Measurements from ENCODE around the gene DPP4.

DPP4 gene

DNA sequence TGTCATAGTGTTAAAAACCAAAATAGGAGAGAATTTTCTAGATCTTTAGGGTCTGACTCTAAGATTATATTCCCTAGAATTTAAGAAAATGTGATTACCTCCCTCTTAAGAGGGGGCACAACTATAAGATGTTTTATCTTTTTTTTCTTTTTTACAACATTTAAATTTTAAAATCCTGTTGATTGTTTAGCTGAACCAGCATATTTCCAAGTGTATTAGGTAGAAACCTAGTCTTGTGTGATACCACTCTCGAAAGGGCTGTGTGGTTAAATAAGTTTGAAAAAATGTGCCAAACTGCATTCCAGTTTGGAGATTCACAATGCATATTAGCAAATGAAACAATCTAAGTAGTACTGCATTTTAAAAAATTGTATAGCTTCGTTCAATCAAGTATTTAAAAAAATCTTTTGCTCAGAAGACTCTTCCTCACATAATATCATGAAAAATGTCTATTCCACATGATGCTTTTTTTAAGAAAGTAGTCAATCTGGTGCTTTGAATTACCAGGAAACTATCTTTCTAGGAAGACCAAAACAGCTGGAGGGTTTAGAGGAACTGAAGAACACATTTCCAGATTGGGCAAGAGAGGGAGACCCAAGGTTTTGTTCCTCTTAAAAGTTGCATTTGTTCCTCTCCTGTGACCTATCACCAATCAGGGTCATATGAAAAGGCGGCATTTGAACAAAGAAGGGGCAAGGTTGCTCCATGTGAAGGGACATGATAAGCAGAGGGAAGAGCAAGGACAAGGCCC, 98.8 kb downstream of the DPP4 start:
- no peaks in the 10 kb centered on the region for H3K36me3 Mint-ChIP-seq (ENCODE audit: low read depth)
- no peak overlapping the region for H3K4me3 Mint-ChIP-seq
- H3K27ac Mint-ChIP-seq, result no peak overlapping the region
- TF ChIP-seq, protein P1, sequence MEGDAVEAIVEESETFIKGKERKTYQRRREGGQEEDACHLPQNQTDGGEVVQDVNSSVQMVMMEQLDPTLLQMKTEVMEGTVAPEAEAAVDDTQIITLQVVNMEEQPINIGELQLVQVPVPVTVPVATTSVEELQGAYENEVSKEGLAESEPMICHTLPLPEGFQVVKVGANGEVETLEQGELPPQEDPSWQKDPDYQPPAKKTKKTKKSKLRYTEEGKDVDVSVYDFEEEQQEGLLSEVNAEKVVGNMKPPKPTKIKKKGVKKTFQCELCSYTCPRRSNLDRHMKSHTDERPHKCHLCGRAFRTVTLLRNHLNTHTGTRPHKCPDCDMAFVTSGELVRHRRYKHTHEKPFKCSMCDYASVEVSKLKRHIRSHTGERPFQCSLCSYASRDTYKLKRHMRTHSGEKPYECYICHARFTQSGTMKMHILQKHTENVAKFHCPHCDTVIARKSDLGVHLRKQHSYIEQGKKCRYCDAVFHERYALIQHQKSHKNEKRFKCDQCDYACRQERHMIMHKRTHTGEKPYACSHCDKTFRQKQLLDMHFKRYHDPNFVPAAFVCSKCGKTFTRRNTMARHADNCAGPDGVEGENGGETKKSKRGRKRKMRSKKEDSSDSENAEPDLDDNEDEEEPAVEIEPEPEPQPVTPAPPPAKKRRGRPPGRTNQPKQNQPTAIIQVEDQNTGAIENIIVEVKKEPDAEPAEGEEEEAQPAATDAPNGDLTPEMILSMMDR (IDR thresholded peaks at IDR 0.05; ENCODE audit: unreplicated experiment in 3 of 3), result no peak
- no peaks in the 10 kb centered on the region for H3K4me1 Mint-ChIP-seq
- no peaks in the 10 kb centered on the region for H3K27me3 Mint-ChIP-seq (ENCODE audit: low read depth)
- no peaks in the 10 kb centered on the region for H3K9me3 Mint-ChIP-seq

DNA sequence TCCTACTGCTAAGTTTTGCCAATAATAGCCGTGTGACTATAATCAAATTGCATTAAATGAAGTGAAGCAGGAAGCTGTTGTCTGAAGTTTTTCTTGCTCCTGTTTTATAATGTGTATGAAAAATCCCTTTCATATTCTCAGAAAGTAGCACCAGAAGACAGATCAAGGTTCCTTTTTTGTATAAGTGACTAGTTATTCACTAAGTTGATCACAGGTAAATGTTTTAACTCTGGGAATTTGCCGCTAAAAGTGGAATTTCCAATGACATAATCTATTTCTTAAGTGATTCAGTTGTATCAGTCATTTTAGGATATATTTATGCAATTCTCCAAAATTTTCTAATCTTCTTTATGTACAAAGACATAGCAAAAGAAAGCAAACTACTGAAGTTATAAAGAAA, 99.6 kb downstream of the DPP4 start:
- Mint-ChIP-seq H3K4me3 (no peak overlapping the region), H3K4me1 (no peaks in the 10 kb centered on the region), H3K9me3 (no peaks in the 10 kb centered on the region), H3K36me3 (ENCODE audit: low read depth) (no peaks in the 10 kb centered on the region), H3K27me3 (ENCODE audit: low read depth) (no peaks in the 10 kb centered on the region), H3K27ac (no peak overlapping the region)
- TF ChIP-seq, protein P1 (IDR thresholded peaks at IDR 0.05; ENCODE audit: unreplicated experiment in 3 of 3), result no peak

DNA sequence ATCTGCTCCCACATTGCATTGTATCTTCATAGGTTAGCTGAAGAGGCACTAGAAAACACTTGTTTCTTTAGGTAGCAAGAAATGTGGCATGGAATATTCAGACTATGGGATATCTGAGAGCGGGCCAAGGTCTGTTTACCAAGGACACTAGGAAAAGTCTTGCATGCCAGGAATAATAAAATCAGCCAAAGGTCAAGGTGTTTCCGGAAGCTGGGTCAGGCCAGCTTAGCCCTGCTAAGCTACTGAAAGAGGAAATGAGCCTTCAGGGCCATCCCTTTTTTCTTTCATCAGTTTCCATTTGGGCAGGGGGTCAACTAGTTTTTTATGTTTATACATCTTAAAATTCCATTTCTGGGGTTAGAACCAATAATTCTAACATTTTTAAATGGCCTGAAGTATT, 101.1 kb downstream of the DPP4 start:
- no peak overlapping the region for H3K4me3 Mint-ChIP-seq
- TF ChIP-seq, protein P1 (IDR thresholded peaks at IDR 0.05; ENCODE audit: unreplicated experiment in 3 of 3), result no peak
- no peaks in the 10 kb centered on the region for H3K9me3 Mint-ChIP-seq
- H3K36me3 Mint-ChIP-seq (ENCODE audit: low read depth), result no peaks in the 10 kb centered on the region
- H3K4me1 Mint-ChIP-seq, result no peaks in the 10 kb centered on the region
- H3K27me3 Mint-ChIP-seq (ENCODE audit: low read depth), result no peaks in the 10 kb centered on the region
- no peak overlapping the region for H3K27ac Mint-ChIP-seq

DNA sequence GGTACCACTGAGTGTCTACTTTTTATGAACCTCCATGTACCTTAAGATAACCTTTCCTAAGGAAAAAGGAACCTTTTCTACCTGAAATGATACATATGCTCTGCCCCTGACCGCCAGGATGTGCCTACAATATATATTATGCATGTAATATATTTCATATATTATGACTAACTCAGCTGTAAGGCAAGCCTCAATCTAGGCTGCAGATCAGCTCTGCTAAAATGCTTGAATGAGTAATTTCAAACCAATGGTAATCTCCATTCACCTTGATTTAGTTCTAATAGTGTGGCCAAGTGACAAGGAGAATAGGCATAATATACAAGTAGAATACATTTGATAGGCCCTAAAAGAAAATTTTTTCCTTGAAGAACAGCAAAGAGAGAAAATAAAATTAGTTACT, 101.8 kb downstream of the DPP4 start:
- no peaks in the 10 kb centered on the region for H3K4me1 Mint-ChIP-seq
- H3K27me3 Mint-ChIP-seq (ENCODE audit: low read depth), result no peaks in the 10 kb centered on the region
- no peak overlapping the region for H3K27ac Mint-ChIP-seq
- TF ChIP-seq, protein P1 (IDR thresholded peaks at IDR 0.05; ENCODE audit: unreplicated experiment in 3 of 3), result no peak
- H3K36me3 Mint-ChIP-seq (ENCODE audit: low read depth), result no peaks in the 10 kb centered on the region
- H3K9me3 Mint-ChIP-seq, result no peaks in the 10 kb centered on the region
- H3K4me3 Mint-ChIP-seq, result no peak overlapping the region

DNA sequence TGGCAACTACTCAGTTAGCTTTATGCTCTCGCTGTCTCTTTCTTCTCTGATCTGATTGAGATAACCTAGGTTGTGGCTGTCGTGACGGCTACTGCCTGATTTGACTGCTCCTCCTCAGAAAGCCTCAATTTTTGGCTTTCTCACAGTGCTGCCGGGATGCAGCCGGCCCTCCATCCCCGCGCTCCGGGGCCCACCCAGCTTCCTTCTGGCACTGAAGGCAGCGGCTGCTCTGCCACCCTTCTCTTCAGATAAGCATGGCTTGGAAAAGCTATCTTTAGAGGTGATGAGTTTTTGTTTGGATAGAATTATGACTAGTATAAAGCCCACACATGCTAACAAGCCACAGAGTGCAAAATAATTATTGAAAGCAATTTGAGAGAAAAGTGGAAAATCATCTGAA, 102.5 kb downstream of the DPP4 start:
- Mint-ChIP-seq H3K9me3 (no peaks in the 10 kb centered on the region), H3K4me1 (no peaks in the 10 kb centered on the region)

More for the DNA sequence above, 102.5 kb downstream of the DPP4 start:
- H3K27me3 Mint-ChIP-seq (ENCODE audit: low read depth), result no peaks in the 10 kb centered on the region
- H3K27ac Mint-ChIP-seq, result no peak overlapping the region
- TF ChIP-seq, protein P1 (IDR thresholded peaks at IDR 0.05; ENCODE audit: unreplicated experiment in 3 of 3), result no peak
- no peaks in the 10 kb centered on the region for H3K36me3 Mint-ChIP-seq (ENCODE audit: low read depth)
- H3K4me3 Mint-ChIP-seq, result no peak overlapping the region

All from nephron (organoid).